ENCODE measurements around the gene GPR161.

DNA sequence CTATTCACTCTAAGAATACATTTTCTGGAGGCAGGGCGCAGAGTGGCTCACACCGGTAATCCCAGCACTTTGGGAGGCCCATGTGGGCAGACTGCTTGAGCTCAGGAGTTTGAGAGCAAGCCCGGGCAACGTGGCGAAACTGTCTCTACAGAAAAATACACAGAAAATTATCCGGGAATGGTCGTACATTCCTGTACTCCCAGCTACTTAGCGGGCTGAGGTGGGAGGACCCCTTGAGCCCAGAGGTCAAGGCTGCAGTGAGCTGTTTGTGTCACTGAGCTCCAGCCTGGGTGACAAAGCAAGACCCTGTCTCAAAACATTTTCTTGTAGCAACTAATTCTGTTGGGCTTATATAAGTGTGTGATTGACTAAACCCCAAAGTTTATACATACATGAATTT lies 30.5 kb downstream of the GPR161 start:
- TF ChIP-seq, protein P1, sequence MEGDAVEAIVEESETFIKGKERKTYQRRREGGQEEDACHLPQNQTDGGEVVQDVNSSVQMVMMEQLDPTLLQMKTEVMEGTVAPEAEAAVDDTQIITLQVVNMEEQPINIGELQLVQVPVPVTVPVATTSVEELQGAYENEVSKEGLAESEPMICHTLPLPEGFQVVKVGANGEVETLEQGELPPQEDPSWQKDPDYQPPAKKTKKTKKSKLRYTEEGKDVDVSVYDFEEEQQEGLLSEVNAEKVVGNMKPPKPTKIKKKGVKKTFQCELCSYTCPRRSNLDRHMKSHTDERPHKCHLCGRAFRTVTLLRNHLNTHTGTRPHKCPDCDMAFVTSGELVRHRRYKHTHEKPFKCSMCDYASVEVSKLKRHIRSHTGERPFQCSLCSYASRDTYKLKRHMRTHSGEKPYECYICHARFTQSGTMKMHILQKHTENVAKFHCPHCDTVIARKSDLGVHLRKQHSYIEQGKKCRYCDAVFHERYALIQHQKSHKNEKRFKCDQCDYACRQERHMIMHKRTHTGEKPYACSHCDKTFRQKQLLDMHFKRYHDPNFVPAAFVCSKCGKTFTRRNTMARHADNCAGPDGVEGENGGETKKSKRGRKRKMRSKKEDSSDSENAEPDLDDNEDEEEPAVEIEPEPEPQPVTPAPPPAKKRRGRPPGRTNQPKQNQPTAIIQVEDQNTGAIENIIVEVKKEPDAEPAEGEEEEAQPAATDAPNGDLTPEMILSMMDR (conservative IDR thresholded peaks at IDR 0.05), result no peak
- TF ChIP-seq EZH2 (IDR thresholded peaks at IDR 0.05; ENCODE audit: low read depth), result no peak

All from PC-9 (cell line).